ENCODE results near the gene SNRPB.

Gene SNRPB

GRCh38 chr20:2473516-2473915, 2.9 kb upstream of the SNRPB start:
- no peak for DNase-seq

- peak; percentile 87 for DNase-seq
Measured at GRCh38 chr20:2469991-2470422, 582 bp downstream of the SNRPB start.

- DNase-seq: no peak
Measured at GRCh38 chr20:2468581-2469407, 1.8 kb downstream of the SNRPB start.

GRCh38 chr20:2467412-2467811, 3.2 kb downstream of the SNRPB start:
- no peak for DNase-seq

GRCh38 chr20:2465100-2465499, 5.5 kb downstream of the SNRPB start:
- DNase-seq: no peak

- DNase-seq: no peak
Measured at GRCh38 chr20:2463616-2464365, 6.8 kb downstream of the SNRPB start.

- DNase-seq: no peak
Measured at GRCh38 chr20:2462484-2462883, 8.1 kb downstream of the SNRPB start.

- DNase-seq: no peak
Measured at GRCh38 chr20:2460752-2461424, 9.7 kb downstream of the SNRPB start.

GRCh38 chr20:2459981-2460751, 10.4 kb downstream of the SNRPB start:
- no peak for DNase-seq

- DNase-seq: no peak
Measured at GRCh38 chr20:2458919-2459499, 11.6 kb downstream of the SNRPB start.

- no peak for DNase-seq
Measured at GRCh38 chr20:2455771-2456497, 14.7 kb downstream of the SNRPB start.

GRCh38 chr20:2453792-2454191, 16.8 kb downstream of the SNRPB start:
- DNase-seq: no peak

- DNase-seq: peak; percentile 83
Measured at GRCh38 chr20:2451939-2452732, 18.5 kb downstream of the SNRPB start.

- DNase-seq: no peak
Measured at GRCh38 chr20:2451422-2451821, 19.2 kb downstream of the SNRPB start.

- no peak for DNase-seq
Measured at GRCh38 chr20:2449386-2449785, 21.2 kb downstream of the SNRPB start.

GRCh38 chr20:2446845-2447244, 23.7 kb downstream of the SNRPB start:
- no peak for DNase-seq

GRCh38 chr20:2431185-2431584, 39.4 kb downstream of the SNRPB start:
- DNase-seq: no peak

- DNase-seq: no peak
Measured at GRCh38 chr20:2430538-2430937, 40.1 kb downstream of the SNRPB start.

GRCh38 chr20:2429051-2429450, 41.5 kb downstream of the SNRPB start:
- no peak for DNase-seq

- DNase-seq: no peak
Measured at GRCh38 chr20:2421247-2421646, 49.3 kb downstream of the SNRPB start.

GRCh38 chr20:2420510-2420909, 50.1 kb downstream of the SNRPB start:
- no peak for DNase-seq
